ENCODE results near the gene CKM.

DNA sequence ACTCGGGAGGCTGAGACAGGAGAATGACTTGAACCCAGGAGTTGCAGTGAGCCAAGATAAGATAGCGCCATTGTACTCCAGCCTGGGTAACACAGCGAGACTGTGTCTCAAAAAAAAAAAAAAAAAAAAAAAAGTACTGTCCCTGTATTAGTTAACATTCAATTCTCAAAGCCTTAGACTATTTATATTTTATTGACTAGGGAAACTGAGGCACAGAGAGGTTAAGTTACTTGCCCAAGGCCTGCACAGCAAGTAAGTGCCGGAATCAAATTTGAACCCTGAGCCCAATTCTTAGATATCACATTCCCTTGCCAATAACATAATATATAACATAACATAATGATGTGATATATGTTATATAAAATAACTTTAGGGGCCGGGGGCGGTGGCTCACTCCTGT lies 17.0 kb upstream of the CKM start:
- TF ChIP-seq GATA2 (IDR thresholded peaks at IDR 0.05; ENCODE audit: insufficient read depth, insufficient read length, low read depth, low read length), result no peak
- TF ChIP-seq POLR2A (IDR thresholded peaks at IDR 0.05; ENCODE audit: low read depth, low read length), result no peak
- no peak for TF ChIP-seq JUN (IDR thresholded peaks at IDR 0.05; ENCODE audit: borderline replicate concordance, insufficient read depth, insufficient read length, low read depth)
